ENCODE results near the gene SGTA. TPM values are rescaled to one million over a fixed set of nuclear protein-coding genes. Genes with fewer than 3 reads are reported as not detected.
A peak's percentile ranks its signal among the peaks of the same experiment; 100 is the strongest.

SGTA gene
- total and polyA plus RNA-seq, 2 of the 13 experiments (the other 11 are each of a cell fraction or from before 2014, with no cell fraction given), result 43.9 to 47.4 TPM

DNA sequence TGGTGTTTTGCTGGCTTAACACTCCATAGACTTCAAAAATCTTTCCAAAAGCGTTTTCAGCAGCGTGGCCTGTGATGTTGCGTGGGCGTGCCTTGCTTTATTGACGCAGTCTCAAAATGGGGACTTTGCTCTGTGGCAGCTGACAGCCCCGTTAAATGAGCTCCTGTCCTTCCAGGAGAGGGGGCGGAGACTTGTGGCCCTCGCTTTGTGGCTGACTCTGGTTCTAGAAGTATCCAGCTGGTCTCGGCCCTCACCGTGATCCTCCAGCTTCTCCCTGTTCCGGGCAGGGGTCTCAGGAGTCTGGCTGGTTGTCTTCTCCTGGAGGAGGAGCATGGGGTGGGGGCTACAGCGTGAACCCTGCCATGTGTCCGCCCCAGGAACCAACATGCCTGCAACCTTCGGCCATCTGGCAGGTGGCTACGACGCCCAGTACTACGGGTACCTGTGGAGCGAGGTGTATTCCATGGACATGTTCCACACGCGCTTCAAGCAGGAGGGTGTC lies 28.2 kb upstream of the SGTA start (continued):
- TF ChIP-seq AHDC1 (CRISPR knock-in tag; IDR thresholded peaks at IDR 0.05; ENCODE audit: borderline replicate concordance) (no peak), FOSL2 (CRISPR knock-in tag; IDR thresholded peaks at IDR 0.05) (peak; percentile 31), ZKSCAN8 (CRISPR knock-in tag; IDR thresholded peaks at IDR 0.05; ENCODE audit: borderline replicate concordance) (no peak), ZNF792 (CRISPR knock-in tag; IDR thresholded peaks at IDR 0.05) (peak; percentile 31; the same call in 1 of the 2 replicates), MIXL1 (CRISPR knock-in tag; IDR thresholded peaks at IDR 0.05) (0 out of 2 replicates have a peak, but pooled peaks have one; percentile 33), HOXA3 (CRISPR knock-in tag; IDR thresholded peaks at IDR 0.05) (peak; percentile 86; the same call in 1 of the 2 replicates), ONECUT2 (CRISPR knock-in tag; IDR thresholded peaks at IDR 0.05) (0 out of 2 replicates have a peak, but pooled peaks have one; percentile 12), HDAC1 (CRISPR knock-in tag; IDR thresholded peaks at IDR 0.05) (no peak), BRCA1 (CRISPR knock-in tag; IDR thresholded peaks at IDR 0.05) (no peak)
- TF ChIP-seq, protein P1, sequence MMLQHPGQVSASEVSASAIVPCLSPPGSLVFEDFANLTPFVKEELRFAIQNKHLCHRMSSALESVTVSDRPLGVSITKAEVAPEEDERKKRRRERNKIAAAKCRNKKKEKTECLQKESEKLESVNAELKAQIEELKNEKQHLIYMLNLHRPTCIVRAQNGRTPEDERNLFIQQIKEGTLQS (CRISPR knock-in tag; IDR thresholded peaks at IDR 0.05), result no peak
- TF ChIP-seq, protein P2, sequence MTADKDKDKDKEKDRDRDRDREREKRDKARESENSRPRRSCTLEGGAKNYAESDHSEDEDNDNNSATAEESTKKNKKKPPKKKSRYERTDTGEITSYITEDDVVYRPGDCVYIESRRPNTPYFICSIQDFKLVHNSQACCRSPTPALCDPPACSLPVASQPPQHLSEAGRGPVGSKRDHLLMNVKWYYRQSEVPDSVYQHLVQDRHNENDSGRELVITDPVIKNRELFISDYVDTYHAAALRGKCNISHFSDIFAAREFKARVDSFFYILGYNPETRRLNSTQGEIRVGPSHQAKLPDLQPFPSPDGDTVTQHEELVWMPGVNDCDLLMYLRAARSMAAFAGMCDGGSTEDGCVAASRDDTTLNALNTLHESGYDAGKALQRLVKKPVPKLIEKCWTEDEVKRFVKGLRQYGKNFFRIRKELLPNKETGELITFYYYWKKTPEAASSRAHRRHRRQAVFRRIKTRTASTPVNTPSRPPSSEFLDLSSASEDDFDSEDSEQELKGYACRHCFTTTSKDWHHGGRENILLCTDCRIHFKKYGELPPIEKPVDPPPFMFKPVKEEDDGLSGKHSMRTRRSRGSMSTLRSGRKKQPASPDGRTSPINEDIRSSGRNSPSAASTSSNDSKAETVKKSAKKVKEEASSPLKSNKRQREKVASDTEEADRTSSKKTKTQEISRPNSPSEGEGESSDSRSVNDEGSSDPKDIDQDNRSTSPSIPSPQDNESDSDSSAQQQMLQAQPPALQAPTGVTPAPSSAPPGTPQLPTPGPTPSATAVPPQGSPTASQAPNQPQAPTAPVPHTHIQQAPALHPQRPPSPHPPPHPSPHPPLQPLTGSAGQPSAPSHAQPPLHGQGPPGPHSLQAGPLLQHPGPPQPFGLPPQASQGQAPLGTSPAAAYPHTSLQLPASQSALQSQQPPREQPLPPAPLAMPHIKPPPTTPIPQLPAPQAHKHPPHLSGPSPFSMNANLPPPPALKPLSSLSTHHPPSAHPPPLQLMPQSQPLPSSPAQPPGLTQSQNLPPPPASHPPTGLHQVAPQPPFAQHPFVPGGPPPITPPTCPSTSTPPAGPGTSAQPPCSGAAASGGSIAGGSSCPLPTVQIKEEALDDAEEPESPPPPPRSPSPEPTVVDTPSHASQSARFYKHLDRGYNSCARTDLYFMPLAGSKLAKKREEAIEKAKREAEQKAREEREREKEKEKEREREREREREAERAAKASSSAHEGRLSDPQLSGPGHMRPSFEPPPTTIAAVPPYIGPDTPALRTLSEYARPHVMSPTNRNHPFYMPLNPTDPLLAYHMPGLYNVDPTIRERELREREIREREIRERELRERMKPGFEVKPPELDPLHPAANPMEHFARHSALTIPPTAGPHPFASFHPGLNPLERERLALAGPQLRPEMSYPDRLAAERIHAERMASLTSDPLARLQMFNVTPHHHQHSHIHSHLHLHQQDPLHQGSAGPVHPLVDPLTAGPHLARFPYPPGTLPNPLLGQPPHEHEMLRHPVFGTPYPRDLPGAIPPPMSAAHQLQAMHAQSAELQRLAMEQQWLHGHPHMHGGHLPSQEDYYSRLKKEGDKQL (CRISPR knock-in tag; IDR thresholded peaks at IDR 0.05; ENCODE audit: low read depth), result no peak
- TF ChIP-seq, protein P3, sequence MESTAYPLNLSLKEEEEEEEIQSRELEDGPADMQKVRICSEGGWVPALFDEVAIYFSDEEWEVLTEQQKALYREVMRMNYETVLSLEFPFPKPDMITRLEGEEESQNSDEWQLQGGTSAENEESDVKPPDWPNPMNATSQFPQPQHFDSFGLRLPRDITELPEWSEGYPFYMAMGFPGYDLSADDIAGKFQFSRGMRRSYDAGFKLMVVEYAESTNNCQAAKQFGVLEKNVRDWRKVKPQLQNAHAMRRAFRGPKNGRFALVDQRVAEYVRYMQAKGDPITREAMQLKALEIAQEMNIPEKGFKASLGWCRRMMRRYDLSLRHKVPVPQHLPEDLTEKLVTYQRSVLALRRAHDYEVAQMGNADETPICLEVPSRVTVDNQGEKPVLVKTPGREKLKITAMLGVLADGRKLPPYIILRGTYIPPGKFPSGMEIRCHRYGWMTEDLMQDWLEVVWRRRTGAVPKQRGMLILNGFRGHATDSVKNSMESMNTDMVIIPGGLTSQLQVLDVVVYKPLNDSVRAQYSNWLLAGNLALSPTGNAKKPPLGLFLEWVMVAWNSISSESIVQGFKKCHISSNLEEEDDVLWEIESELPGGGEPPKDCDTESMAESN (CRISPR knock-in tag; conservative IDR thresholded peaks at IDR 0.05), result 0 out of 2 replicates have a peak, but pooled peaks have one; percentile 34
- TF ChIP-seq, protein P4, sequence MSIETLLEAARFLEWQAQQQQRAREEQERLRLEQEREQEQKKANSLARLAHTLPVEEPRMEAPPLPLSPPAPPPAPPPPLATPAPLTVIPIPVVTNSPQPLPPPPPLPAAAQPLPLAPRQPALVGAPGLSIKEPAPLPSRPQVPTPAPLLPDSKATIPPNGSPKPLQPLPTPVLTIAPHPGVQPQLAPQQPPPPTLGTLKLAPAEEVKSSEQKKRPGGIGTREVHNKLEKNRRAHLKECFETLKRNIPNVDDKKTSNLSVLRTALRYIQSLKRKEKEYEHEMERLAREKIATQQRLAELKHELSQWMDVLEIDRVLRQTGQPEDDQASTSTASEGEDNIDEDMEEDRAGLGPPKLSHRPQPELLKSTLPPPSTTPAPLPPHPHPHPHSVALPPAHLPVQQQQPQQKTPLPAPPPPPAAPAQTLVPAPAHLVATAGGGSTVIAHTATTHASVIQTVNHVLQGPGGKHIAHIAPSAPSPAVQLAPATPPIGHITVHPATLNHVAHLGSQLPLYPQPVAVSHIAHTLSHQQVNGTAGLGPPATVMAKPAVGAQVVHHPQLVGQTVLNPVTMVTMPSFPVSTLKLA (IDR thresholded peaks at IDR 0.05), result no peak

Data from HepG2 (cell line).